Spleen (tissue), 11 donors: ENCODE measurements around the gene CHRNA7. TPM values are rescaled to one million over a fixed set of nuclear protein-coding genes. Genes with fewer than 3 reads are reported as not detected.

Experiments used
- DNase-seq: peaks from one replicate; pipeline ENCODE4 v3.0.0-alpha.2; 2020
- H3K27ac ChIP-seq, 8 donors: fragments of 200-600 bp; sonication (generic) in 7 of 8; 1 replicate in 4 of 8; 2 replicates in 4 of 8; pipeline versions ENCODE4 v1.5.0 to v1.8.0; 2016 to 2021; ENCODE audit warnings: inconsistent platforms in 4 of 8, mild to moderate bottlenecking in 4 of 8, moderate library complexity in 1 of 8
- H3K27me3 ChIP-seq, 7 donors: fragments of 200-600 bp; sonication (generic) in 6 of 7; replicated peaks in 1 of 7; 1 replicate in 4 of 7; 2 replicates in 3 of 7; pipeline versions ENCODE4 v1.5.0 to v1.8.0; 2016 to 2021; ENCODE audit warnings: inconsistent platforms in 3 of 7, mild to moderate bottlenecking in 1 of 7
- H3K36me3 ChIP-seq, 6 donors: fragments of 200-600 bp; sonication (generic) in 5 of 6; 1 replicate in 4 of 6; 2 replicates in 2 of 6; pipeline versions ENCODE4 v1.5.0 to v1.8.0; 2016 to 2021; ENCODE audit warnings: inconsistent platforms in 2 of 6
- H3K4me1 ChIP-seq, 6 donors: fragments of 200-600 bp; sonication (generic) in 5 of 6; 1 replicate in 3 of 6; 2 replicates in 3 of 6; pipeline versions ENCODE4 v1.5.0 to v1.8.0; 2016 to 2021; ENCODE audit warnings: inconsistent platforms in 3 of 6
- H3K4me3 ChIP-seq, 8 donors: fragments of 200-600 bp; sonication (generic) in 7 of 8; 1 replicate in 4 of 8; 2 replicates in 4 of 8; pipeline versions ENCODE4 v1.5.0 to v1.8.0; 2016 to 2021; ENCODE audit warnings: inconsistent platforms in 4 of 8, mild to moderate bottlenecking in 4 of 8, moderate library complexity in 2 of 8
- H3K9me3 ChIP-seq, 8 donors: fragments of 200-600 bp; sonication (generic) in 7 of 8; 1 replicate in 4 of 8; 2 replicates in 4 of 8; pipeline versions ENCODE4 v1.5.0 to v1.8.0; 2016 to 2021; ENCODE audit warnings: inconsistent platforms in 4 of 8
- CTCF ChIP-seq, 11 experiments: fragments of 200-600 bp in 7 of 11; fragments of 450-650 bp in 4 of 11; sonication (generic) in 4 of 11; IDR thresholded peaks in 8 of 11; conservative IDR thresholded peaks in 3 of 11; 1 replicate in 7 of 11; 2 replicates in 4 of 11; pipeline versions ENCODE4 v1.4.0 to v1.8.0; 2016 to 2021; ENCODE audit warnings: antibody characterized with exemption in 11 of 11, inconsistent platforms in 4 of 11, mild to moderate bottlenecking in 1 of 11
- POLR2A ChIP-seq, 3 donors: fragments of 450-650 bp; IDR thresholded peaks; one replicate each; pipeline ENCODE4 v1.5.1; 2017; ENCODE audit warnings: antibody characterized with exemption in 3 of 3, mild to moderate bottlenecking in 1 of 3
- POLR2AphosphoS5 ChIP-seq, 3 donors: sonication (generic); formaldehyde crosslinking; IDR thresholded peaks; one replicate each; pipeline ENCODE4 v1.5.1; 2017; ENCODE audit warnings: antibody characterized with exemption in 3 of 3
- WGBS, 5 donors: extraction: QIAGEN DNeasy Blood & Tissue Kit in 3 of 5; methylation state at CpG; one replicate each; pipeline versions ENCODE4 v1.1.5 to v1.1.7; 2013 to 2018; 5-methylcytosine and 5-hydroxymethylcytosine counted together
- intact Hi-C: fragments of 100-400 bp; cut with DNase I; formaldehyde crosslinking; loops from one replicate; pipeline ENCODE4 v1.15.0; 2023; ENCODE audit warnings: low total_unique reads
- polyA plus RNA-seq, 3 donors: library from polyadenylated mRNA; stranded (reverse); fragments of 200-250 nt; gene quantifications; one replicate each; pipeline ENCODE4 v1.2.1, GENCODE V29; 2013
- total RNA-seq, 7 donors: library from RNA; depleted of rRNA in 3 of 7; stranded (reverse); fragments of >200 nt in 3 of 7; fragmentation: NEBNext Ultra II Directional in 4 of 7; extraction: Animal tissue kit (Norgen Biotek cat#: 25700) in 4 of 7; gene quantifications; one replicate each; pipeline versions ENCODE4 v1.1.0 to v1.2.1, GENCODE V29; 2016 to 2021
- donor health status: healthy with polysubstance abuse.
- donor health status: DM: no; HTN: no; CAD: no; lungs with moderate emphysema.
- donor health status: DM: no; HTN: no; CAD: no.
- donor health status: Bipolar disorder and iron deficiency.
- donor health status: healthy.
- donor health status: DM: no; HTN: no; CAD: no.
- donor health status: DM: yes; HTN: yes; CAD: no.

CHRNA7 gene
- total and polyA plus RNA-seq, 10 donors, result 0.63 to 11.0 (median 5.3) TPM

GRCh38 chr15:32033186-32033890 is 3.0 kb downstream of the CHRNA7 start:
- peaks cover 0 to 54% (median 38%) of the 10 kb centered on the region in 7 donors for H3K27me3 ChIP-seq
- no peaks in the 10 kb centered on the region for H3K9me3 ChIP-seq
- no peaks in the 10 kb centered on the region for H3K36me3 ChIP-seq
- 64 to 87% (median 77%) methylated on average over 5 of the region's 5 CpGs for WGBS, 5 donors
- no peak overlapping the region for H3K4me3 ChIP-seq
- peaks cover 0 to 34% (median 18%) of the 10 kb centered on the region in 6 donors for H3K4me1 ChIP-seq
- DNase-seq, result no peak
- intact Hi-C loops, result no loop called here
- no peak overlapping the region for H3K27ac ChIP-seq
- TF ChIP-seq POLR2A (IDR thresholded peaks at IDR 0.05), result no peak
- no peak for TF ChIP-seq POLR2AphosphoS5 (IDR thresholded peaks at IDR 0.05)
- no peak for TF ChIP-seq CTCF (IDR thresholded peaks at IDR 0.05 in 8 of 11, conservative IDR thresholded peaks at IDR 0.05 in 3 of 11)

- H3K27ac ChIP-seq, result no peak overlapping the region
- no peaks in the 10 kb centered on the region for H3K9me3 ChIP-seq
- H3K36me3 ChIP-seq, result no peaks in the 10 kb centered on the region
- intact Hi-C loops, result no loop called here
- peaks cover 0 to 46% (median 30%) of the 10 kb centered on the region in 7 donors for H3K27me3 ChIP-seq
- TF ChIP-seq POLR2A (IDR thresholded peaks at IDR 0.05), result no peak
- TF ChIP-seq POLR2AphosphoS5 (IDR thresholded peaks at IDR 0.05), result no peak
- no peak for TF ChIP-seq CTCF (IDR thresholded peaks at IDR 0.05 in 8 of 11, conservative IDR thresholded peaks at IDR 0.05 in 3 of 11)
- H3K4me1 ChIP-seq, result peaks cover 0 to 32% (median 17%) of the 10 kb centered on the region in 6 donors
- H3K4me3 ChIP-seq, result no peak overlapping the region
- no peak for DNase-seq
Measured at GRCh38 chr15:32034106-32034505, 3.8 kb downstream of the CHRNA7 start.

- Histone ChIP-seq H3K4me3 (no peak overlapping the region), H3K9me3 (no peaks in the 10 kb centered on the region), H3K36me3 (no peaks in the 10 kb centered on the region), H3K27ac (no peak overlapping the region), H3K4me1 (peaks cover 0 to 20% (median 7%) of the 10 kb centered on the region in 6 donors), H3K27me3 (peaks cover 0 to 34% (median 19%) of the 10 kb centered on the region in 7 donors)
- TF ChIP-seq POLR2AphosphoS5 (IDR thresholded peaks at IDR 0.05) (no peak), CTCF (IDR thresholded peaks at IDR 0.05 in 8 of 11, conservative IDR thresholded peaks at IDR 0.05 in 3 of 11) (no peak), POLR2A (IDR thresholded peaks at IDR 0.05) (no peak)
- DNase-seq, result no peak
- WGBS, 5 donors, result 70 to 88% (median 80%) methylated on average over 2 of the region's 2 CpGs
- intact Hi-C loops, result no loop called here
Measured at GRCh38 chr15:32035285-32035684, 5.0 kb downstream of the CHRNA7 start.

DNA sequence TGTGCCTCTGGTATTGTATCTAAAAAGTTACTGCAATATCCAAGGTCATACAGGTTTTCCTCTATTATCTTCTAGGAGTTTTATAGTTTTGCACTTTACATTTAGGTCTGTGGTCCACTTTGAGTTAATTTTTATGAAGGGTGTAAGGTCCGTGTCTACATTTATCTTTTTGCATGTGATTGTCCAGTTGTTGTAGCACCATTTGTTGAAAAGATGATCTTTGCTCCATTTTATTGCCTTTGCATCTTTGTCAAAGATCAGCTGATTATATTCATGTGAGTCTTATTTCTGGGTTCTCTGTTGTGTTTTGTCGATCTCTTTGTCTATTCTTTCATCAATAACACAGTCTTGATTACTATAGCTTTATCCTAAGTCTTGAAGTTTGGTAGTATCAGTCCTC is 6.7 kb downstream of the CHRNA7 start:
- no peak overlapping the region for H3K4me3 ChIP-seq
- 83 to 91% (median 84%) methylated on average over 2 of the region's 2 CpGs for WGBS, 5 donors
- no peak for TF ChIP-seq CTCF (IDR thresholded peaks at IDR 0.05 in 8 of 11, conservative IDR thresholded peaks at IDR 0.05 in 3 of 11)
- TF ChIP-seq POLR2AphosphoS5 (IDR thresholded peaks at IDR 0.05), result no peak
- no peak for TF ChIP-seq POLR2A (IDR thresholded peaks at IDR 0.05)
- DNase-seq, result no peak
- H3K36me3 ChIP-seq, result no peaks in the 10 kb centered on the region
- peaks cover 0 to 10% (median 0%) of the 10 kb centered on the region in 6 donors for H3K4me1 ChIP-seq
- H3K27ac ChIP-seq, result no peak overlapping the region
- H3K9me3 ChIP-seq, result no peaks in the 10 kb centered on the region
- intact Hi-C loops, result no loop called here
- peaks cover 0 to 18% (median 4%) of the 10 kb centered on the region in 7 donors for H3K27me3 ChIP-seq
